AG04450 (cell line): ENCODE measurements around the gene SEPHS2. TPM values are rescaled to one million over a fixed set of nuclear protein-coding genes. Genes with fewer than 3 reads are reported as not detected.
A peak's percentile ranks its signal among the peaks of the same experiment; 100 is the strongest.

ENCODE experiments used
- CTCF ChIA-PET: fragments of 300-600, 350-600 bp; formaldehyde crosslinking; extraction: SDS; loops from one replicate; lab custom pipeline; 2022; ENCODE audit warnings: antibody characterized with exemption, inconsistent platforms; lab: Charles Lee
- POLR2A ChIA-PET: fragments of 350-600 bp; formaldehyde crosslinking; extraction: SDS; loops from one replicate; lab custom pipeline; 2021; ENCODE audit warnings: antibody characterized with exemption, inconsistent platforms; lab: Yijun Ruan, JAX
- DNase-seq: peaks from one replicate; pipeline ENCODE4 v3.0.0-alpha.2; 2011; ENCODE audit warnings: low read depth, low spot score
- H3K27ac ChIP-seq: one replicate; pipeline ENCODE4 v1.5.1; 2012; ENCODE audit warnings: low read depth, low read length, control low read depth
- H3K27me3 ChIP-seq: one replicate; pipeline ENCODE4 v1.6.0; 2012; ENCODE audit warnings: low read length; ENCODE audit not compliant: control insufficient read depth, insufficient read depth
- H3K4me3 ChIP-seq: 2 replicates; pipeline ENCODE4 v1.5.1; 2011; ENCODE audit warnings: mild to moderate bottlenecking, low read depth, low read length, control low read depth
- H3K9me3 ChIP-seq: 2 replicates; pipeline ENCODE4 v1.5.1; 2012; ENCODE audit warnings: low read length; ENCODE audit not compliant: control insufficient read depth, insufficient read depth
- CTCF ChIP-seq: IDR thresholded peaks from 2 replicates; pipeline ENCODE4 v1.5.1; 2011; ENCODE audit warnings: low read depth, low read length, control low read depth, inconsistent platforms
- polyA plus RNA-seq: library from polyadenylated mRNA; depleted of rRNA; stranded (reverse); fragments of >200 nt; gene quantifications from 2 replicates; pipeline ENCODE4 v1.2.3, GENCODE V29; 2011

SEPHS2 gene
- polyA plus RNA-seq, 1 experiment: 47.1 TPM

GRCh38 chr16:30445149-30445407 lies 596 bp downstream of the SEPHS2 start:
- Histone ChIP-seq H3K9me3 (peaks cover 6% of the 10 kb centered on the region), H3K27me3 (peaks cover 4% of the 10 kb centered on the region), H3K4me3 (peak overlapping the region; percentile 83), H3K27ac (peak overlapping the region; percentile 86)
- ChIA-PET POLR2A (interaction anchor here (1.0 to 1.1 kb wide), 3 partner anchors 27 to 127 kb away, joined by 3 to 5 read pairs (median 4); partner anchors contain the start of gene ZNF688), CTCF (interaction anchor here (2.4 kb wide), 1 partner anchor 16 kb away, joined by 8 read pairs; the partner anchor contains the start of gene DCTPP1)
- no peak for TF ChIP-seq CTCF
- DNase-seq: no peak

- POLR2A ChIA-PET: interaction anchor here (1.0 to 1.1 kb wide), 3 partner anchors 27 to 127 kb away, joined by 3 to 5 read pairs (median 4); partner anchors contain the start of gene ZNF688
- CTCF ChIA-PET: interaction anchor here (2.4 kb wide), 1 partner anchor 15 kb away, joined by 8 read pairs; the partner anchor contains the start of gene DCTPP1
- DNase-seq: no peak
Observed at GRCh38 chr16:30444231-30445148, 1.2 kb downstream of the SEPHS2 start.

GRCh38 chr16:30443631-30444030 lies 2.0 kb downstream of the SEPHS2 start:
- no peak overlapping the region for H3K27ac ChIP-seq
- peaks cover 4% of the 10 kb centered on the region for H3K27me3 ChIP-seq
- H3K9me3 ChIP-seq: peaks cover 6% of the 10 kb centered on the region
- ChIA-PET POLR2A (no interaction called here), CTCF (no interaction called here)
- DNase-seq: no peak
- no peak overlapping the region for H3K4me3 ChIP-seq
- TF ChIP-seq CTCF: no peak

More at GRCh38 chr16:30444231-30445148, 1.2 kb downstream of the SEPHS2 start:
- peak overlapping the region; percentile 83 for H3K4me3 ChIP-seq
- H3K27ac ChIP-seq: peak overlapping the region; percentile 86
- no peak for TF ChIP-seq CTCF
- peaks cover 4% of the 10 kb centered on the region for H3K27me3 ChIP-seq
- H3K9me3 ChIP-seq: peaks cover 6% of the 10 kb centered on the region

GRCh38 chr16:30439720-30440348 lies 5.8 kb downstream of the SEPHS2 start:
- Histone ChIP-seq H3K9me3 (peaks cover 6% of the 10 kb centered on the region), H3K4me3 (no peak overlapping the region), H3K27ac (no peak overlapping the region), H3K27me3 (no peaks in the 10 kb centered on the region)
- CTCF ChIA-PET: interaction anchor here (1.7 kb wide), 1 partner anchor 10 kb away, joined by 5 read pairs; the partner anchor contains the start of gene DCTPP1
- no peak for DNase-seq
- POLR2A ChIA-PET: no interaction called here
- no peak for TF ChIP-seq CTCF
